Stomach smooth muscle (tissue), 2 donors: ENCODE data around the gene FRRS1.
A peak's percentile ranks its signal among the peaks of the same experiment; 100 is the strongest.

ENCODE experiments used
- H3K27ac ChIP-seq: one replicate; pipeline ENCODE4 v1.7.0; 2013; ENCODE audit warnings: mild to moderate bottlenecking, low read length, inconsistent platforms
- H3K27me3 ChIP-seq, 2 donors: one replicate each; pipeline ENCODE4 v1.7.0; 2013; ENCODE audit warnings: low read length in 2 of 2; ENCODE audit not compliant: insufficient read depth in 2 of 2, control insufficient read depth in 1 of 2
- H3K36me3 ChIP-seq, 2 donors: one replicate each; pipeline ENCODE4 v1.7.0; 2013; ENCODE audit warnings: low read length in 2 of 2; ENCODE audit not compliant: control insufficient read depth in 2 of 2, insufficient read depth in 2 of 2
- H3K4me1 ChIP-seq: one replicate; pipeline ENCODE4 v1.7.0; 2013; ENCODE audit warnings: low read length; ENCODE audit not compliant: control insufficient read depth, insufficient read depth
- H3K4me3 ChIP-seq, 2 donors: one replicate each; pipeline ENCODE4 v1.7.0; 2013; ENCODE audit warnings: low read length in 2 of 2
- H3K9ac ChIP-seq, 2 donors: one replicate each; pipeline ENCODE4 v1.7.0; 2013; ENCODE audit warnings: low read length in 2 of 2, mild to moderate bottlenecking in 1 of 2
- H3K9me3 ChIP-seq, 2 donors: one replicate each; pipeline ENCODE4 v1.7.0; 2013; ENCODE audit warnings: low read length in 2 of 2; ENCODE audit not compliant: control insufficient read depth in 2 of 2
- donor health status: healthy.
- donor health status: Pancreatic carcinoma.

The FRRS1 gene

GRCh38 chr1:99751877-99752504 is 14.4 kb downstream of the FRRS1 start:
- Histone ChIP-seq H3K9ac (no peak overlapping the region), H3K36me3 (no peaks in the 10 kb centered on the region), H3K4me1 (no peaks in the 10 kb centered on the region), H3K9me3 (no peaks in the 10 kb centered on the region), H3K27ac (no peak overlapping the region), H3K4me3 (no peak overlapping the region), H3K27me3 (no peaks in the 10 kb centered on the region)

- H3K4me3 ChIP-seq: no peak overlapping the region
- no peaks in the 10 kb centered on the region for H3K27me3 ChIP-seq
- H3K9me3 ChIP-seq: no peaks in the 10 kb centered on the region
- no peak overlapping the region for H3K9ac ChIP-seq
- H3K36me3 ChIP-seq: no peaks in the 10 kb centered on the region
- no peak overlapping the region for H3K27ac ChIP-seq
- H3K4me1 ChIP-seq: no peaks in the 10 kb centered on the region
Observed at GRCh38 chr1:99749504-99750347, 16.7 kb downstream of the FRRS1 start.

- Histone ChIP-seq H3K4me1 (no peaks in the 10 kb centered on the region), H3K27ac (no peak overlapping the region), H3K4me3 (no peak overlapping the region), H3K9ac (no peak overlapping the region), H3K27me3 (no peaks in the 10 kb centered on the region), H3K9me3 (no peaks in the 10 kb centered on the region), H3K36me3 (no peaks in the 10 kb centered on the region)
Observed at GRCh38 chr1:99748419-99748818, 18.0 kb downstream of the FRRS1 start.

GRCh38 chr1:99745684-99746083 is 20.8 kb downstream of the FRRS1 start:
- no peaks in the 10 kb centered on the region for H3K36me3 ChIP-seq
- no peaks in the 10 kb centered on the region for H3K4me1 ChIP-seq
- no peak overlapping the region for H3K9ac ChIP-seq
- H3K27me3 ChIP-seq: no peaks in the 10 kb centered on the region
- no peak overlapping the region for H3K27ac ChIP-seq
- no peak overlapping the region for H3K4me3 ChIP-seq
- H3K9me3 ChIP-seq: no peaks in the 10 kb centered on the region

- H3K9ac ChIP-seq: no peak overlapping the region
- H3K27me3 ChIP-seq: no peaks in the 10 kb centered on the region
- no peak overlapping the region for H3K4me3 ChIP-seq
- no peak overlapping the region for H3K27ac ChIP-seq
- no peaks in the 10 kb centered on the region for H3K36me3 ChIP-seq
- no peaks in the 10 kb centered on the region for H3K9me3 ChIP-seq
- H3K4me1 ChIP-seq: no peaks in the 10 kb centered on the region
Observed at GRCh38 chr1:99745061-99745460, 21.4 kb downstream of the FRRS1 start.

- no peak overlapping the region for H3K4me3 ChIP-seq
- H3K27me3 ChIP-seq: no peaks in the 10 kb centered on the region
- no peaks in the 10 kb centered on the region for H3K4me1 ChIP-seq
- no peaks in the 10 kb centered on the region for H3K9me3 ChIP-seq
- no peak overlapping the region for H3K27ac ChIP-seq
- H3K36me3 ChIP-seq: no peaks in the 10 kb centered on the region
- H3K9ac ChIP-seq: no peak overlapping the region
Observed at GRCh38 chr1:99740141-99740540, 26.3 kb downstream of the FRRS1 start.

- Histone ChIP-seq H3K27me3 (no peaks in the 10 kb centered on the region), H3K4me1 (no peaks in the 10 kb centered on the region), H3K27ac (no peak overlapping the region), H3K9ac (no peak overlapping the region), H3K36me3 (no peaks in the 10 kb centered on the region), H3K9me3 (no peaks in the 10 kb centered on the region), H3K4me3 (no peak overlapping the region)
Observed at GRCh38 chr1:99738858-99739465, 27.5 kb downstream of the FRRS1 start.

GRCh38 chr1:99737016-99737415 is 29.4 kb downstream of the FRRS1 start:
- H3K36me3 ChIP-seq: no peaks in the 10 kb centered on the region
- H3K9me3 ChIP-seq: no peaks in the 10 kb centered on the region
- no peaks in the 10 kb centered on the region for H3K4me1 ChIP-seq
- no peaks in the 10 kb centered on the region for H3K27me3 ChIP-seq
- H3K4me3 ChIP-seq: no peak overlapping the region
- H3K27ac ChIP-seq: no peak overlapping the region
- peak overlapping the region in 1 of 2 donors; percentile 6 for H3K9ac ChIP-seq

GRCh38 chr1:99735852-99736251 is 30.6 kb downstream of the FRRS1 start:
- Histone ChIP-seq H3K36me3 (no peaks in the 10 kb centered on the region), H3K9me3 (no peaks in the 10 kb centered on the region), H3K9ac (no peak overlapping the region), H3K27me3 (no peaks in the 10 kb centered on the region), H3K27ac (no peak overlapping the region), H3K4me3 (no peak overlapping the region), H3K4me1 (no peaks in the 10 kb centered on the region)

- Histone ChIP-seq H3K27me3 (no peaks in the 10 kb centered on the region), H3K27ac (no peak overlapping the region), H3K36me3 (no peaks in the 10 kb centered on the region), H3K9me3 (no peaks in the 10 kb centered on the region), H3K4me1 (no peaks in the 10 kb centered on the region), H3K9ac (no peak overlapping the region), H3K4me3 (no peak overlapping the region)
Observed at GRCh38 chr1:99731384-99731783, 35.1 kb downstream of the FRRS1 start.
